NOMO-1 treated with DMSO at 0.1 percent for 48 hours (cell line): ENCODE data around the gene DLG2.

Experiments used
- DNase-seq: peaks from one replicate; lab custom pipeline; 2025; ENCODE audit not compliant: unreplicated experiment; lab: John Stamatoyannopoulos, UW

The DLG2 gene

DNA sequence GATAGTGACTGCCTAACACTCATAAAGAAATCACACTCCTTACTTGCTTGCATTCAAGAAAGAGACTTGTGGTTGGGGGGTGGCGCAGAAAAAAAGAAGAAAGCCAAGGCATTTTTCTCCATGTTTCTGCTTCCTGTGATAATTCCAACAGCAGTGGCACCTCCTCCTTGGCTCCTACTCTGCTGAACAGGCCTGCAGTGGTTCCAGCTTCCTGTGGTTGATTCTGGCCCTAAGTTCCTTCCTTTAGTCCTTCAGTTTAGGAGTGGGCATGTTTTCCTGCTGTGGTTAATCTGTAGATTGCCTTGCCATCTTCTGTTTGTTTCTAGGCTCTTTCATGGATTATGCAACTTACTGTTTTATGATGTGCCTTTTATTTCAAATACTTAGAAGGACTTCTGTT is 940.4 kb downstream of the DLG2 start:
- DNase-seq = no peak

DNA sequence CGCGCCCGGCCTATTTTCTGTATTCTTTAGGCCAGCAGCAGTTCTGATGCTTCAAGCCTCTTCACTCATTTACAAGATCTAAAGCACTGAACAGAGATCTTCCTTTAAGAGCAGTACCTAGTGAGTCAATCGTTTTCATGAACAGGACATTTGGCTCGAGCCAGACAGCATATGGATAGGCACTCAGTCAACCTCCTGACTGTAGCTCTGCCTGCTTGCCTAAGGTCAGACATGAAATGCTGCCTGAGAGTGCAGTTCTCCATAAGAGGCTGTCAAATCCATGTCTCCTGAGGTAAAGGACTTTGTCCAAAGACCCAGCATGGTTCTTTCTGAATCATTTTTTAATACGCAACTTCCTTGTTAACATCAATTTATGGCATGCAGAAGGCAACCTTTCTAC is 941.2 kb downstream of the DLG2 start:
- no peak for DNase-seq

DNA sequence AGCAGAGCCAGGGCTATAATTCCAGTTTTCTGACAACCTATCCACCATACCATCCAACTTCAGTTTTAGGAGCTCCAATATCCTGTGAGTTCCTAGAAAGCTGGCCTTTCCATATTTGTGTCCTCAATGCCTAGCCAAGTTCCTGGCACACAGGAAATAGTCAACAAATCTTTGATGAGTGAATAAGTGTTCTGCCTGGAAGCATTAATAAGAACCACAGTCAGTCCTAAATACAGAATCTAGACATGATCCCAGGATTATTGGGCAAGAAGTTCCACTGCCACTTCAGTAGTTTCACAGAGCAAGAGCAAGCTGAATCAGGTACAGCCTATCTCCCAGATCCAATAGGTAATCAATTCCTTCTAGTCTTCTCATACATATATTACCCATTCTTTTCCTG is 942.0 kb downstream of the DLG2 start:
- no peak for DNase-seq

DNA sequence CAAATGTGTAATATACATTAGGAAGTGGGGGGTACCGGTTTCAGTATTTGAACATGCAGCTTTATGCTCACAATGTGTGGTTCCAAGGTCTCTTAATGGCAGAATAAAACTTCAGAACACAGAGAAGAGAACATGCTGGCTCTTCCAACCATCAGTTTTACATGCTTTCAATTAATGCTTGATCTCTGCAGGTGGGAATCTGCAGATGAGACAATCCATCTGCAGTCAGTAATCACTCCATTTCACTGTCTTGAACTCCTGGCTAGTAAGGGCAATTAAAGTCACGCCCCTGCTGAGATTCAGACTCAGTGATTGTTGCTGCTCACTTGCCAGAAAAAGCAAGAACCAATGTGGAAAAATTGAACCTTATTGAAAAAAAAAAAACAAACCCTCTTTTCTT is 945.7 kb downstream of the DLG2 start:
- DNase-seq = no peak

DNA sequence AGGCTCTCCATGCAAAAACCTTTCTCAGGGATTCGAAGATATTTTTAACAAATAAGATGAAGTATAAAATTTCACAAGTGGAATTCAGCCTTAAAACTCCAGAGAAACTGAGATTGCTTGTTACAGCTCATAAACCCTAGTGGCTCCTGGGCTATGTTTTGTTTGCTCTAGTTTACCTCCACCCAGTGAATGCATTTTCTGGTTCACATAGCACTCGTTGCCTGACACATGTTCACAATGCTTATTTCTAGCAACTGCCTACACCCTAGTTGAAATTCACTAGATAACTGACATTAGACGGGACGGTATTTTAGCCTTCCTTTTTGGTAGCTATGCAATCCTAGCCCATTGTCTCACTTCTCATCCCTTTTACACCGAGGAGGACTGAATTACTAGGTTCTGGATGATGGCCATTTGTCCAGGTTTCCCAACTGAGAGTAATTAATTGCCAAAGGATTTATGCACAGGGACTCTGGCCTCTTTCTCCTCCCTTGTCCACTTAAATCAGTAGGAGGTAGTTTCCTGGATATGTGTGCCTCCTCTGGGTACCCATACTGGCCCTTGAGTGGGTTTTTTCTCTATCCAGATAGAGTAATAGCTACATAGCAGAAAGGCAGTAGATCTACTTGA is 951.6 kb downstream of the DLG2 start:
- DNase-seq = no peak

DNA sequence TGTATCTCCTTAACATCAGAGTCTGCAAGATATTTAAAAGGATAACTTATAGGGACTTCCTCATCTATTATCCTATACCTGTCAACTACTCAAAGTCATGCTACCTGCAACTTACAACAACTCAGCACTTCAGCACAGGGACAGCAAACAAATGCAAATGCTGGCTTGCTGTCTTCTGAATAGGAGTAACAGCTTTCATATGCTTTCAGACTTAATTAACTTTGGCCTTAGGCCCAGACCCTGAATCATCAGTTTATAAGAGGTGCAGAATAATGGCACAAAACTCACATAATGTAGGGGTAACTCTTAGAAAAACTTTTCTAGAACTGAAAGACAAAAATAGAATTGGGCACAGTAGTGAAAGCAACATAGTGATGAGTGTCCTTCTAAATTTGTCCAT is 953.4 kb downstream of the DLG2 start:
- DNase-seq = no peak

DNA sequence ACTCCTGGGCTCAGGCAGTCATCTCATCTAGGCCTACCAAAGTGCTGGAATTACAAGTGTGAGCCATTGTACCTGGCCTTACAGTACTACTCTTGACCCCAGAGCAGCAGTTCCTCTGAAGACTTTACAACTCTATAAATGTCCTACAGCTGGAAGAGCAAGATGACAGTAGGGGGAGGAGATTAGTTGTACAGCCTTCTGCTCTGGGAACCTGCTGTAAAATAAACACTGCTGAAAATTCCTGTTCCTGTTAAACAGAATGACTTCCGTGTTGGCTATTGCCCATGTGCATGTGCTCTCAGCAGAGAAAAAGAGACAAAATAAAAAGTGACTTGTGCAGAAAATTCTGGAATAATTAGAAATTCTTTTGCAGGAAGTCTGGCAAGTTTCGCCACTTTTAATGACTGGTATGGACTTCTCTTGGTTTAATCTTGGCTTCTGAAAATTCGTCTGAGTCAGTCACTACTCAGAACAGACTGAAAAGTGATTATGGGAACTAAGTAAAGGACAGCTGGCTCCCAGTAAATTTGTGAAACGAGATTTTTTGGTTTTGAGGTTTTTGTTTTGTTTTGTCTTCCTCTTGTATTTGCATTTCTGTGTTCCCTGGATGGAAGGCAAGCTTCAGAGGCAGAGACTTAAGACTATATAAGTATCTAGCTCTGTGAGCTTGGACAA is 955.7 kb downstream of the DLG2 start:
- no peak for DNase-seq

DNA sequence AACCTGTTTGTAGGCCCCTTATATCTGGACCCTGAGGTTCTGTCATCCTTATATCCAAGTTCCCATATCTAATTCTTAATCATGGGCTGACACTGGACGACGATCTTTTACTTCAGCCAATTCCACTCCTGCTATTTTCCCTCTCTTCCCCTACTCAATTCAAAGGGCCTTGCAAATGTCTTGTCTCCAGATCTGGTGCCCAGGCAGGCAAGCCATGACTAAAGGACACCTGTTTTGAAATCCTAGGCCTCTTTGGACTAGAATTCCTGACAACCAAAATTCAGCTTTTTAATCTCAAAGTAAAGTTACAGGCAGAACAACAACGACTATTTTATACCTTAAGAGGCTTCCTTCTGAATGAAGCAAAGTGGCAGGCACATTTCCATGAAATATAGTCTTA is 963.4 kb downstream of the DLG2 start:
- no peak for DNase-seq

DNA sequence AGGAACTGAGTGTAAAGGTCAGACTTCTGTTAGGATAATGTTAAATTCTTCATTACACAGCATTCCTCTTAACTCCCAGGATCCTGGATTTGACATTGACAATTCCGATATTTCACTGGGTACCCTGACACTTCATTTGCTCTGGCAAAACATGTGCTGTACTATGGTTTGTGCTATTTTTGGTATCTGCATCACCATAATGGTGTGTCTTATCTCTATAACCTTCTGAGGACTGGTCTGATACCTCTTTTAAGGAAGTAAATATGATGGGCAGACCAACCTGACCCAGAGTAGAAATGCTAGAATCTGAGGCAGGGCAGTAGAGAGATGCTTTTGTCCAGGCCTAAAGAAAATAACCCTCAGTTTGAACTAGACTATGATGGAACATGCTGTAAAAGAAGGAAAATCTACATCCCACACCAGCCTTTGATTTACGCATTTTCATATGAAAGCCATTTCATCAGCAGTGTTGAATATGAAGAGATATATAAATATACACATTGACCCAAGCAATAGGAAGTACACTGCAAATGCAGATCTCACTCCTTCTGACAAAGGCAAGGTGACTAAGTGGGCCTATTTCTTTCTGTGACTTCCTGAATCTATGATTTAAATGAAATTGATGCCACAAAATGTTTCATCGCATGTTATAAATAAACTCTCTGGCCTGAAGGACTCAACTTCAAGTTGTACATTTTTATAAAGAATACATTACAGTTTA is 966.7 kb downstream of the DLG2 start:
- no peak for DNase-seq

DNA sequence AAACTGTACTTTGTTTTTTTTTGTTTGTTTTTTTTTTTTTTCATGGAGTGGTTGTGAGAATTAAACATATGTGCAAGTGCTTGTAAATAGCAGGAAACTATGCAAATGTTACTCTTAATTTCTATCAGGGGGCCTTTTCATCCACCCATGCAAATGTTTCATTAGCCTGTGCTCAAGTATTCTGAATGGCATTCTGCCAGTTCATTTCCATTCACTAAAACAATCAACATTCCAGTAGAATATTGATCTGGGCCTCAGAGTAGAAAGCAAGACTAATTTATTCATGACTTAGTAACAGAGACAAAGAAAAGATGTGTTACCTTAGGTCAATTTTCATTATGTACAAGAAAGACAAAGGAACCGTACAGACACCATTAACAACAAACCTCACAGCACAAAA is 971.4 kb downstream of the DLG2 start:
- no peak for DNase-seq

DNA sequence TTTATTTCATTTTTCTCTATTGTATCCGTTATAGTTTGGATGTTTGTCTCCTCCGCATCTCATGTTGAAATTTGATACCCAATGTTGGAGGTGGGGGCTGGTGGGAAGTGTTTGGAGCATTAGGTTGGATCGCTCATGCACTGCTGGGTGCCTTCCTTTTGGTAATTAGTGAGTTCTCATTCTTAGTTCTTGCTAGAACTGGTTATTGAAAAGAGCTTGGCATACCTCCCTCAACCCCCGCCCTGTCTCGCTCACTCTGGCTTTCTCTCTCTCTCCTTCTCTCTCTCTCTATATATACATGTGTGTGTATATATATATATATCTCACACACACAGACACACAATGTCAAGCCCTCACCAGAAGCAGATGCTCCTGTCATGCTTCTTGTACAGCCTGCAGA is 978.7 kb downstream of the DLG2 start:
- DNase-seq = no peak

DNA sequence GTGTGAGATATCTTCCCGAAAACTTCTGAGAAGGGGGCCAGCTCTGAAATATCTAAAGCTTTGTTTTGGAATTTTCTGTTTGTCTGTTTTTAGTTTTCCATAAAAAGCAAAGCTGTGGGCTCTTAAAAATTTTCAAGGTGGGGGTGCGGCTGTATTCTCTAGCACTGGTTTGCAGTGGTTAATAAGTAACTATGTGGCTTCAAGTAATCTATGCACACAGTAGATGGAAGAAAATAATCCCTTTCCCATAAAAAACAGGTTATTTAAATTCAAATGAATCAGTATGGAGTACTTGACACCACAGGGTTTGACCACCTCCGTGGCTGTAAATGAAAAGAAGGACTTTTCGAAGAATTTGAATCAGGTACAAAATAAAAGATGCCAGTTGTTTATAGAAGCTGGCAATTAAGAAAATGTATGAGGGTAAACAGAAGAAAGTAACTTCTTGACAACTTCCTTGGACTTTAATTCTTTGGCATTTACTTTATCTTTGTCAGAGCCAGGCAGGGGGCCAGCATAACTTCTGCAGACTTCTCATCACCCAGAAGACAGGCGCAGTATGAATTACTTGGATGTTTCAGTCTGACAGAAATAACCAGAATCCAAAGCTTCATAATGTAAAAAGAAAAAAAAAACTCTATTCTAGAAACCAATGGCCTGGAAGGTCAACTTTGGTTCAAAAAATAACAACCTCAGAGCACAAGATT is 981.0 kb downstream of the DLG2 start:
- no peak for DNase-seq

DNA sequence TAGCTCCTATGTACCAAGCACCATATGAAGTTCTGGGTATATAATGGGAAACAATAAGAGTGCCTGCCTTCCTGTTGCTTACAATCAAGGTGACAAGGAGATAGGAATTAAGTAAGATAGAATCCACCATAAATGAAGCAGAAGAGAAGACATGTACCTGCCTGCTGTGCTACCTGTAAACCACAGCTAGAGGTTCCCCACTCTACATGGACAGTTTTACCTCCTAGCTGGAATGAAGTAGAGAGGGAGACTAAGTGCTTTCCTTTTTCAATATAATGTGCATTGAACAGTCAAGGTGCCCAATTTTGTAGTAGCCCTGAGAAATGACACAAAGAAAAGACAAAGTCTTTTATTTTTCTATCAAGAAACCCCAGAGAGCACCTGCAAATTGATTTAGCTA is 984.6 kb downstream of the DLG2 start:
- no peak for DNase-seq

DNA sequence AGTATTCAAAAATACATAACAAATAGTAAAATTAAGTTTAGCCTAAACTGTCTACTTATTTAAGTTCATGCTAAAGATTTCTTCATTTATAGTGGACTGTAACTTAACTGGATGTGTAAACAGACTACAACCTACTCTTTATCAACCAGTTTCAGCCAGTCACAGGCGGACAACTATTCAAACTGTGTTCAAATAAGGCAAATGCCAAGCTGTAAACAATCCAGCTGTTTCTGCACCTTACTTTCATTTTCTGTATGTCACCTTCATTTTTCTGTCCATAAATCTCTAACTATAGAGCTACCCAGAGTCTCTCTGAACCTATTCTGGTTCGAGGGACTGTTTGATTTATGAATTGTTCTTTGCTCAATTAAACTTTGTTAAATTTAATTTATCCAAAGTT is 992.8 kb downstream of the DLG2 start:
- DNase-seq = no peak

DNA sequence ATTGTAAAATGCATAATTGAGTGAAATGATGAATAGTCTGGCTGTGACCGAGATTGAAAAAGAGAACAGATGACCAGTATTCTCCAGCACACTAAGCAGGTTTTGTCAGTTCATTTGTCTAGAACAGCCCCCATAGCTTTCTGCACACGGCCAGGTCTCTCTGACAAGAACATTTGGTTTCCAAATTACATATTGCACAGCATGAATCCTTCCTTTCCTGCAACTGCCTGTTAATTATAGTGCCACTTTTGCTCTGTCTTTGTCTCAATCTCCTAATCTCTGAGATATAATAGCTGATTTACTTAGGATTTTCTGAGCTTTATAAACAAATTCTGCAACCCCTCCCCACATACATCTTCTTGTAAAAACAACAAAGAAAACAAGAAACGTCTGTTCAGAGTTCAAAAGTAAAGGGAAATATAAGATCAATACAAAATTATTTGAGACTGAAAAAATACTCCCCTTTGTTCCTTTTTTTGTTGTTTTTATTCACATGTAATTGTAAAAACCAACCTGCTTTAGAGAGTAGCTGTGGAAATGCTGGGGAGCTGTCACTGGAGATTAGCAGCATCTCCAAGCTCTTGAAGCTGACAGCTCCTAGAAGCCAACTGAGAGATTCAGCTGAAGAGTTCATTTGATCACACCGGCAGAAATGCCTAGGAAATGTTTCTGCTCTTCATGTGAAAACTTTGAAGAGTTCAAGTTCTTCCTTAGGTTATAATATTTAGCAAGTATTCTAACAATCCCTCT is 998.1 kb downstream of the DLG2 start:
- no peak for DNase-seq

DNA sequence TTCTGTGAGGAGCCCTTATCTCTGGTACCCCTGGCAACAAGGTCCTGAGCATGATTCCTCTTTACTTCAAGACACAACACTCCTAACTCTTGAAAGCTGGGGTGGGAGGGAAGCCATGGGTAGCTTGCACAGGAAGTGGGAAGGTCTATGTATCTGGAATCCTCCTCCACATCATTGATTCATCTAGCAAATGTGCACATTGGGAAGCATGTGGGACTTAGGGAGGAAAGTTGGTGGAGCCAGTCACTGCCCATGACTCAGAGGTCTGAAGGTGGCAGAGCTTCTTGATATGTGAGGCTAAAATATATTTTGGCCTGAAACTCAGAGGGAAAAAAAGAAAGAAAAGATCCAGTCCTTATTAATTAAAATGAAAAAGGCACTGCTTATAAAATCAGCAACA is 1000.9 kb downstream of the DLG2 start:
- no peak for DNase-seq

DNA sequence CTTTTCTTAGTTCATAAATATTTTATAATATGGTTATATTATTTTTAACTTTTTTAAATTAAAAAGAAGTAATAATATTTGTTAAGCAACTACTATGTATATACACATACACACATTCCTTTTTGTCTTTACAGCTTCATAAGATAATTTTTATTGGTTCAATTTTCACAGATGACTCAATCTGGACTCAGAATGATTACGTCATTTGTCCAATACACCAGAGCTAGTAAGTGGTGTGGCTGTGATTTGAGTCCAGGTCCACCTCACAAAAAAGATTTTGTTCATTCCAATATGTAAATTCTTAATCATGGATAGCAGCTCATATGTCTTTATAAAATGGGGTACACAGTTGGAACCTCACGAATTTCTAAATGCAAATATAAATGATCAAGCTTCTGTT is 1014.5 kb downstream of the DLG2 start:
- no peak for DNase-seq

DNA sequence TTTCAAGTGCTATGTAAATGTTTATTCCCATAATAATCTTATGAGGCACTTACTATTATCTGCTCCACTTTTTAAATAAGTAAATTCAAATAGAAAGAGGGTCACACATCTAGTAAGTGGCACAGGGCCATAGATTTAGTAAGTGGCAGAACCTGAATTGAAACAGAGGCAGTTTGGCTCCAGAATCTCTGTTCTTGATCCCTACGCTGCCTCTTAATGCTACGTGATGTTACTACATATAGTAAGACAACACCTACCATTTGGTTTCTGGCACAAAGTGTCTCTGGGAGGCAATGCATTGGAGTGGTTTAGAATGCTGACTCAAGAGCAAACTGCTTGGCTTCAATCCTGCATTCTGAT is 1018.3 kb downstream of the DLG2 start:
- DNase-seq = no peak

DNA sequence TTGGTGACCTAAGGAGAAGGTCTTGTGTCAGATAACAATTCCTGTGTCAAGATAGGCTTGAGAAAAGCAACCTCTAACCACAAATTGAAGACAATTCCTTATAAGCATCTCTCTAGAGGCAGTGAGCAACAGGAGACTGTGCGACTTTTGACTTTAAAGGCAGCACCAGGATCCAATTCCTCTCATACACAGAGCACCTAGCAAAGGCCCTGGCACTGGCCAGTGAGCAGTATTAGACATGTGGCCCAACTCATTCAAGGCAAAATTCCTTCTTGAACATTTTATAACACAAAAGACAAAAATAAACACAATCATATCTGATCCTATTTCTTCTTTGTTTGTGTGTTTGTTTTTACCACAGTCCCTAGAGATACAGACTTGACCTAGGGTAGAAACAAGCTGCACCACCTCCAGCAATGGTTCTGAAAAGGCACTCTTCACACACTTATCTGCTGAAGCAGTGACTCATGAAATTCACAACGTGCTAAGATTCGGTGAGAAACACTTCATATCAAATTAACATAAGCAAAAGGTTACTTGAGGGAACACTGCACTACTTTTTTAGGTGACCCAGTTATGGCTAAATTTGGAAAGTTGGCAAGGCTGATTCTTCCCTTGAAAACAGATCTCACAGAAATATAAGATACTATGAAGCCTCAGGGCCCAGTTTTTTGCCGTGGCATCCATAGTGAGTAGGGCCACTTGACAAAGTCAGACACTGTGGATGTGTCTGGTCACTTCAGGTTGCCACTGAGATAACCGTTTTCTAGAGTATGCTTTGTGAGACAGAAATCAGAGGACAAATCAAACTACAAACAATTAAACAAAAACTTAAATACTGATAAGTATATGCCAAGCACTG is 1018.9 kb downstream of the DLG2 start:
- DNase-seq = no peak

DNA sequence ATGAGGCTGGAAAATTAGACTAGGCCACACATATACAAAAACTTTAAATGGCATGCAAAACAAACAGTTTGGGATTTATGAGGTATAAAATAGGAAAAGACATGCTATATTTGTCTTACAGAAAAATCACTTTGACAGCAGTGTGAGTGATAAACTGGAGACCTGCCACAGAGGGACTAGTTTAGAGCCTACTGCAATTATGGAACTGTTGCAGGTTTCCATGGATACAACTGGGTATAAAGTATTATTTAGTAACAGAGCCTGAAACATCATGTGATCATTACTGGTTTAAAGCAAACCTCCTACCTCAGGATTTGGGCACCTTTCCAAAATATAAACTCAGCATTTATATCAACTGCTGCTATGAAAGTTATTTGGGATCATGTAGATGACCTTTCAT is 1032.5 kb downstream of the DLG2 start:
- DNase-seq = no peak
